Kidney epithelial cell (primary cell): ENCODE results near the gene CYP4F2. TPM values are rescaled to one million over a fixed set of nuclear protein-coding genes. Genes with fewer than 3 reads are reported as not detected.
A peak's percentile ranks its signal among the peaks of the same experiment; 100 is the strongest.
"Not testable (repeated sequence)": the region's sequence is repeated elsewhere in the genome, so short reads cannot be mapped to it uniquely, and the experiment has no call there.

Experiments used
- DNase-seq: peaks from one replicate; pipeline ENCODE4 v3.0.0-alpha.2; 2010; ENCODE audit warnings: low read depth
- H3K27me3 ChIP-seq: 2 replicates; pipeline ENCODE4 v1.6.0; 2011; ENCODE audit warnings: low read length; ENCODE audit not compliant: control insufficient read depth, insufficient read depth
- H3K36me3 ChIP-seq: 2 replicates; pipeline ENCODE4 v1.5.1; 2011; ENCODE audit warnings: low read length; ENCODE audit not compliant: control insufficient read depth, insufficient read depth
- H3K4me3 ChIP-seq: 2 replicates; pipeline ENCODE4 v1.5.1; 2011; ENCODE audit warnings: low read depth, mild to moderate bottlenecking, control low read depth, low read length
- total RNA-seq: library from RNA; depleted of rRNA; stranded (reverse); fragments of >200 nt; gene quantifications from 2 replicates; pipeline ENCODE4 v1.2.3, GENCODE V29; 2015
- TF ChIP-seq, protein P1 (sequence below): IDR thresholded peaks from 2 replicates; pipeline ENCODE4 v1.5.1; 2011; ENCODE audit warnings: mild to moderate bottlenecking, moderate library complexity, low read length, control low read depth, inconsistent platforms; ENCODE audit not compliant: insufficient read depth, poor library complexity, severe bottlenecking

Gene CYP4F2
- total RNA-seq, 1 donor from 2014 or later = not detected

DNA sequence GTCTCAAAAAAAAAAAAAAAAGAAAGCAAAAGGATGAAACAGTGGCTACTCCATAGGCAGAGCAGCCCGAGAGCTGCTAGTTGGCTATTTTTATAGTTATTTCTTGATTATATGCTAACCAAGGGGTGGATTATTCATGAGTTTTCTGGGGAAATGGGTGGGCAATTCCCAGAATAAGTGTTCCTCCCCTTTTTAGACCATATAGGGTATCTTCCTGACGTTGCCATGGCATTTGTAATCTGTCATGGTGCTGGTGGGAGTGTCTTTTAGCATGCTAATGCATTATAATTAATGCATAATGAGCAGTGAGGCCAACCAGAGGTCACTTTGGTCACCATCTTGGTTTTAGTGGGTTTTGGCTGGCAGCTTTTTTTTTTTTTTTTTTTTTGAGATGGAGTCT is 57.0 kb downstream of the CYP4F2 start:
- Histone ChIP-seq H3K27me3 (no peaks in the 10 kb centered on the region), H3K4me3 (no peak overlapping the region), H3K36me3 (no peaks in the 10 kb centered on the region)
- TF ChIP-seq, protein P1, sequence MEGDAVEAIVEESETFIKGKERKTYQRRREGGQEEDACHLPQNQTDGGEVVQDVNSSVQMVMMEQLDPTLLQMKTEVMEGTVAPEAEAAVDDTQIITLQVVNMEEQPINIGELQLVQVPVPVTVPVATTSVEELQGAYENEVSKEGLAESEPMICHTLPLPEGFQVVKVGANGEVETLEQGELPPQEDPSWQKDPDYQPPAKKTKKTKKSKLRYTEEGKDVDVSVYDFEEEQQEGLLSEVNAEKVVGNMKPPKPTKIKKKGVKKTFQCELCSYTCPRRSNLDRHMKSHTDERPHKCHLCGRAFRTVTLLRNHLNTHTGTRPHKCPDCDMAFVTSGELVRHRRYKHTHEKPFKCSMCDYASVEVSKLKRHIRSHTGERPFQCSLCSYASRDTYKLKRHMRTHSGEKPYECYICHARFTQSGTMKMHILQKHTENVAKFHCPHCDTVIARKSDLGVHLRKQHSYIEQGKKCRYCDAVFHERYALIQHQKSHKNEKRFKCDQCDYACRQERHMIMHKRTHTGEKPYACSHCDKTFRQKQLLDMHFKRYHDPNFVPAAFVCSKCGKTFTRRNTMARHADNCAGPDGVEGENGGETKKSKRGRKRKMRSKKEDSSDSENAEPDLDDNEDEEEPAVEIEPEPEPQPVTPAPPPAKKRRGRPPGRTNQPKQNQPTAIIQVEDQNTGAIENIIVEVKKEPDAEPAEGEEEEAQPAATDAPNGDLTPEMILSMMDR = no peak
- no peak for DNase-seq

DNA sequence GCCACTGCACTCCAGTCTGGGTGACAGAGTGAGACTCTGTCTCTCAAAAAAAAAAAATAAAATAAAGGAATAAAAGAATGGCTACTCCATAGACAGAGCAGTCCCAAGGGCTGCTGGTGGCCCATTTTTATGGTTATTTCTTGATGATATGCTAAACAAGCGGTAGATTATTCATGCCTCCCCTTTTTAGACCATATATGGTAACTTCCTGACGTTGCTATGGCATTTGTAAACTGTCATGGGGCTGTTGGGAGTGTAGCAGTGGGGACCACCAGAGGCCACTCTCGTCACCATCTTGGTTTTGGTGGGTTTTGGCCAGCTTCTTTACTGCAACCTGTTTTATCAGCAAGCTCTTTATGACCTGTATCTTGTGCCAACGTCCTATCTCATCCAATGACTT is 58.0 kb downstream of the CYP4F2 start:
- not testable (repeated sequence) for H3K27me3 ChIP-seq, H3K36me3 ChIP-seq, H3K4me3 ChIP-seq, DNase-seq

DNA sequence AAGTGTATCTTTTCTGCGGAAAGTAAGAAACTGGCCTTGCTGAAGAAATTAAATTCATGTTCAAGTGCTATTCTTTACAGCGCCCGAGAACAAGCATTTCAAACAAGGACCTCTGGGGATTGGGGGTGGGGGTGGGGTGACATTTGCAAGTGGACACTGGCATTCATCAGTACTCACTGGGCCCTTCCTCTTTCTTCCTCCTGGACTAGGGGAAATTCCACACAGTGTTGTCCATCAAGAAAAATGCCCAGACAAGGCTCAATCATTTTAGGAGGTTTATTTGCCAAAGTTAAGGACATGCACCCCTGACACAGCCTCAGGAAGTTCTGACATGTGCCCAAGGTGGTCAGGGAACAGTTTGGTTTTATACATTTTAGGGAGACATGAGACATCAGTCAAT is 59.5 kb downstream of the CYP4F2 start:
- Histone ChIP-seq H3K27me3 (no peaks in the 10 kb centered on the region), H3K36me3 (no peaks in the 10 kb centered on the region), H3K4me3 (no peak overlapping the region)
- TF ChIP-seq, protein P1 = no peak
- DNase-seq = no peak

DNA sequence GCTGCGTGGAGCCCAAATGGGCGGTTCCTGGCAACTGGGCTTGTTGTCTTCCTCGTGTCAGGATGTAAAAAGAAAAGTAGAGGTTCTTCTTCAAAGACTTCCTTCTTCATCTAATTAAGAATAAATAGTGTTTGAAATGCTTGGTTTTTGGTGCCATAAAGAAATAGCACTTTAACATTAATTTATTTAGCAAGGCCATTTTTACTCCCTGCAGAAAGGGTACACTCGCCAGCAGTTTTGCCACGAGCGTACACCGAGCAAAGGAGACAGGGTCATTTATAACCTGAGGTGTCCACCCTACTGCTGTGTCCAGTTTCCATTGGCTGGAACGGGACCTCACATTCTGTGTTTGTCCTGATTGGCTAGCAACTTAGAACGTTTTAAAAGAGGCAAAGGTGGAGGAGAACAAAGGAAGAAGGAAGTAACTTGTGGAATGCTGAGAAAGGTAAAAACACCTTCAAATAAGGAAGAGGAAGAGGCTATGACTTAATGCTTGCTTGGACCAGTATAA is 60.6 kb downstream of the CYP4F2 start:
- peak overlapping the region; percentile 81 for H3K4me3 ChIP-seq
- TF ChIP-seq, protein P1 = no peak
- H3K27me3 ChIP-seq = no peaks in the 10 kb centered on the region
- H3K36me3 ChIP-seq = no peaks in the 10 kb centered on the region
- DNase-seq = peak; percentile 38

GRCh38 chr19:15836330-15837220 is 61.3 kb downstream of the CYP4F2 start:
- Histone ChIP-seq H3K27me3 (no peaks in the 10 kb centered on the region), H3K36me3 (no peaks in the 10 kb centered on the region), H3K4me3 (peak overlapping the region; percentile 81)
- peak; percentile 81 for DNase-seq
- TF ChIP-seq, protein P1 = no peak

GRCh38 chr19:15835565-15836329 is 62.1 kb downstream of the CYP4F2 start:
- H3K36me3 ChIP-seq, H3K27me3 ChIP-seq: not testable (repeated sequence)
- peak; percentile 43 for DNase-seq
- peak overlapping the region; percentile 81 for H3K4me3 ChIP-seq

DNA sequence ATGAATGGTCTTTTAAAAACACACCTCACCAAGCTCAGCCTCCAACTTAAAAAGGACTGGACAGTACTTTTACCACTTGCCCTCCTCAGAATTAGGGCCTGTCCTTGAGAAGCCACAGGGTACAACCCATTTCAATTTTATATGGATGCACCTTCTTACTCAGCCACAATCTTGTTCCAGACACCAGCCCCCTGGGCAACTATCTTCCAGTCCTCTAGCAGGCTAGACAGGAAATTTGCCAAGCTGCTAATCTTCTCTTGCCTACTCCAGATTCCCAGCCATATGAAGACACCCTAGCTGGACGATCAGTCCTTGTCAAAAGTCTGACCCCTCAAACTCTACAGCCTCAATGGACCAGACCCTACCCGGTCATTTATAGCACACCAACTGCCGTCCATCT is 63.6 kb downstream of the CYP4F2 start:
- not testable (repeated sequence) for H3K4me3 ChIP-seq, DNase-seq, H3K36me3 ChIP-seq, H3K27me3 ChIP-seq
